Measurements from ENCODE around the gene PCBP4. TPM values are rescaled to one million over a fixed set of nuclear protein-coding genes. Genes with fewer than 3 reads are reported as not detected.
"Not testable (repeated sequence)": the region's sequence is repeated elsewhere in the genome, so short reads cannot be mapped to it uniquely, and the experiment has no call there.

Gene PCBP4
- total and polyA plus RNA-seq, 8 donors: 12.5 to 122 (median 30.0) TPM

DNA sequence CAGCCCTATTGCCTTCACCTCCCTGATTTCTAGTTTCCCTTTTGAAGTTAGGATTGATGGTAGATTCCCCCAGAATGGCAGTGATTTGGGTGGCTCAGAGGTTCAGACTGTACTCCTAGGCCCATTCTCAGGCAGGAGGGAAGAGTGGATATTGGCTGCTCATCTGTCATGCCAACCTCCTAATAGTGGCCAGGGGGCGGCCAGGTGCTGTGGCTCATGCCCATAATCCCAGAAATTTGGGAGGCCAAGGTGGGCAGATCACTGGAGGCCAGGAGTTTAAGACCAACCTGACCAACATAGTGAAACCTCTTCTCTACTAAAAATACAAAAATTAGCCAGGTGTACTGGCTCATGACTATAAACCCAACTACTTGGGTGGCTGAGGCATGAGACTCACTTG, 36.8 kb downstream of the PCBP4 start:
- no peaks in the 10 kb centered on the region for H3K9me3 ChIP-seq
- intact Hi-C loops (cut with DNase I; ENCODE audit: low total_unique reads): no loop called here
- peaks cover 22 to 49% (median 38%) of the 10 kb centered on the region in 4 donors for H3K36me3 ChIP-seq
- TF ChIP-seq, protein P1, sequence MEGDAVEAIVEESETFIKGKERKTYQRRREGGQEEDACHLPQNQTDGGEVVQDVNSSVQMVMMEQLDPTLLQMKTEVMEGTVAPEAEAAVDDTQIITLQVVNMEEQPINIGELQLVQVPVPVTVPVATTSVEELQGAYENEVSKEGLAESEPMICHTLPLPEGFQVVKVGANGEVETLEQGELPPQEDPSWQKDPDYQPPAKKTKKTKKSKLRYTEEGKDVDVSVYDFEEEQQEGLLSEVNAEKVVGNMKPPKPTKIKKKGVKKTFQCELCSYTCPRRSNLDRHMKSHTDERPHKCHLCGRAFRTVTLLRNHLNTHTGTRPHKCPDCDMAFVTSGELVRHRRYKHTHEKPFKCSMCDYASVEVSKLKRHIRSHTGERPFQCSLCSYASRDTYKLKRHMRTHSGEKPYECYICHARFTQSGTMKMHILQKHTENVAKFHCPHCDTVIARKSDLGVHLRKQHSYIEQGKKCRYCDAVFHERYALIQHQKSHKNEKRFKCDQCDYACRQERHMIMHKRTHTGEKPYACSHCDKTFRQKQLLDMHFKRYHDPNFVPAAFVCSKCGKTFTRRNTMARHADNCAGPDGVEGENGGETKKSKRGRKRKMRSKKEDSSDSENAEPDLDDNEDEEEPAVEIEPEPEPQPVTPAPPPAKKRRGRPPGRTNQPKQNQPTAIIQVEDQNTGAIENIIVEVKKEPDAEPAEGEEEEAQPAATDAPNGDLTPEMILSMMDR (IDR thresholded peaks at IDR 0.05): no peak
- TF ChIP-seq EP300 (IDR thresholded peaks at IDR 0.05) (no peak), POLR2A (IDR thresholded peaks at IDR 0.05) (no peak)
- no peak overlapping the region for H3K27ac ChIP-seq
- no peak for DNase-seq
- H3K4me1 ChIP-seq: no peaks in the 10 kb centered on the region
- H3K4me3 ChIP-seq: no peak overlapping the region
- no peaks in the 10 kb centered on the region for H3K27me3 ChIP-seq
- WGBS, 5 donors: 90 to 100% (median 96%) methylated on average over 1 of the region's 1 CpG

DNA sequence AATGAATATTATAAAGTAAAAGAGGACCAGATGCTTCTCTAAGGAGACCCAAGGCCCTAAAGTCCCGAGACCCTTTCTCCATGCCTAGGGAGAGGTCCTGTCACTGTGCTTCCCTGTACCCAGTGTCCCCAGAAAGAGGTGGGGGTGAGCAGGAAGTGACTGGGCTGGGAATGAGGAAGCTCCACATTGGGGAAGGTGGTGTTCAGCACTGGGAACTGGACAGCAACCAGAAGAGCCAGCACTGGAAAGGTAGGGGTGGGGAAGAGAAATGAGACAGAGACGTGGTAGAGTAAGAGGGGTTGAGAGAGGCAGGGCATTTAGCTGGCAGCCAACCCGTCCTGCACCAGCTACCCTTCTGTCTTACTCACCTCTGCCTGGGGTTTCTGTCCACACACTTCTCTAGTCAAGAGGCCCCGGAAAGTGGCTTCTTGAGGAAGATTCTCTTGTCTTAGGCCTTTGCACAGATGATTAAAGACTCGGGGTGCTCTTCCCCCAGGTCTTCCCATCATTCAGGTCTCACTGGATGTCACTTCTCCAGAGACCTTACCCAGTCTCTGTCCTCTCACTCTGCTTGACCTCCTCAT, 37.7 kb downstream of the PCBP4 start:
- Histone ChIP-seq H3K4me1 (no peaks in the 10 kb centered on the region), H3K27ac (no peak overlapping the region), H3K4me3 (no peak overlapping the region), H3K36me3 (peaks cover 13 to 40% (median 29%) of the 10 kb centered on the region in 4 donors), H3K9me3 (no peaks in the 10 kb centered on the region), H3K27me3 (no peaks in the 10 kb centered on the region)
- 71 to 83% (median 74%) methylated on average over 5 of the region's 5 CpGs for WGBS, 5 donors
- intact Hi-C loops (cut with DNase I; ENCODE audit: low total_unique reads): no loop called here
- DNase-seq: peak in 1 of 2 donors; percentile 23
- no peak for TF ChIP-seq POLR2AphosphoS5 (IDR thresholded peaks at IDR 0.05)
- no peak for TF ChIP-seq EP300 (IDR thresholded peaks at IDR 0.05)
- no peak for TF ChIP-seq POLR2A (IDR thresholded peaks at IDR 0.05)
- TF ChIP-seq, protein P1 (IDR thresholded peaks at IDR 0.05): no peak

GRCh38 chr3:51928981-51929380, 38.3 kb downstream of the PCBP4 start:
- H3K27ac ChIP-seq; H3K4me1 ChIP-seq; H3K4me3 ChIP-seq; intact Hi-C loops (cut with DNase I; ENCODE audit: low total_unique reads); H3K27me3 ChIP-seq; H3K9me3 ChIP-seq: not testable (repeated sequence)
- 82 to 92% (median 87%) methylated on average over 3 of the region's 3 CpGs for WGBS, 5 donors
- H3K36me3 ChIP-seq: peaks cover 7 to 34% (median 24%) of the 10 kb centered on the region in 4 donors
- DNase-seq: peak in 1 of 2 donors; percentile 2

- Histone ChIP-seq H3K4me3 (no peak overlapping the region), H3K27ac (no peak overlapping the region), H3K4me1 (no peaks in the 10 kb centered on the region), H3K27me3 (no peaks in the 10 kb centered on the region), H3K36me3 (peaks cover 2 to 29% (median 18%) of the 10 kb centered on the region in 4 donors), H3K9me3 (no peaks in the 10 kb centered on the region)
- no peak for TF ChIP-seq POLR2A (IDR thresholded peaks at IDR 0.05)
- no peak for TF ChIP-seq POLR2AphosphoS5 (IDR thresholded peaks at IDR 0.05)
- TF ChIP-seq EP300 (IDR thresholded peaks at IDR 0.05): no peak
- TF ChIP-seq, protein P1 (IDR thresholded peaks at IDR 0.05): no peak
- DNase-seq: peak in 1 of 2 donors; percentile 18
- intact Hi-C loops (cut with DNase I; ENCODE audit: low total_unique reads): no loop called here
- WGBS, 5 donors: 92 to 96% (median 95%) methylated on average over 7 of the region's 7 CpGs
Observed at GRCh38 chr3:51928438-51928837, 38.8 kb downstream of the PCBP4 start.
